Measurements from ENCODE around the gene UXS1.

UXS1 gene

DNA sequence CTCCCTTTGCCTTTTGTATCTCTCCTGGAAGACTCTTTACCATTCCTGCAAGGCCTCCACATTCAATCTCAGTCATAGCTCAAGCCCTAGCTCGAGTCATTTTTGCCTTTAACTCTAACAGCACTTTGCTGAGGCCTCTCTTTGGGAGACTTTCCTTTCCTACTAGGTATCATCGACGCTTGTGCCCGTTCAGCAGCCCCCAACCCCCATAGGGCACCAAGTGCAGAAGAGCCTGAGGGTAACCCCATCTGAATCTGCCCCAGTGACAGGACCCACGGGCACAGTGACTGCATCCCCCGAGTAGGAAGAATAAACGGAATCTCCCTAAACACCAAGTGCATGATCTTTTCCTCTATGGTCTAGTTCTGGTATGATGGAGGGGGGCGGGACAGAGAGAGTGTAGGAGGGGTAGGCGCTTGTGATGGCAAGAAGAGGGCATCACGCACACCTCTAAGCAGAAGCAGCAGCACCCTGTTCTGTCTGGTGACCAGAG lies 66.3 kb downstream of the UXS1 start:
- no peak overlapping the region for H4K12ac ChIP-seq (ENCODE audit: low read depth, low read length)
- H3K27ac ChIP-seq (ENCODE audit: low read depth, low read length) = no peak overlapping the region
- H3K23ac ChIP-seq (ENCODE audit: low read length) = no peak overlapping the region
- no peak overlapping the region for H3K4ac ChIP-seq (ENCODE audit: low read depth, low read length)
- no peak for DNase-seq
- H2BK5ac ChIP-seq (ENCODE audit: low read depth, low read length, poor library complexity) = no peak overlapping the region
- H3K18ac ChIP-seq (ENCODE audit: low read length) = no peak overlapping the region
- H3K4me3 ChIP-seq (ENCODE audit: low read depth, low read length) = no peak overlapping the region
- H2AK5ac ChIP-seq (ENCODE audit: low read length) = no peak overlapping the region
- peaks cover 2% of the 10 kb centered on the region for H3K79me2 ChIP-seq (ENCODE audit: control insufficient read depth, insufficient read depth, low read length, poor library complexity)
- peaks cover 6 to 14% of the 10 kb centered on the region in 2 experiments for H3K36me3 ChIP-seq (ENCODE audit: control insufficient read depth in 1 of 2, insufficient read depth in 2 of 2, low read length in 2 of 2)
- no peak overlapping the region for H3K9ac ChIP-seq (ENCODE audit: low read length)
- no peak overlapping the region for H2BK12ac ChIP-seq (ENCODE audit: low read length)
- peaks cover 5% of the 10 kb centered on the region for H3K79me1 ChIP-seq (ENCODE audit: low read length)
- no peak overlapping the region for H3K4me2 ChIP-seq (ENCODE audit: low read length)
- H4K8ac ChIP-seq (ENCODE audit: low read depth, low read length) = no peak overlapping the region
- H3K14ac ChIP-seq (ENCODE audit: low read length) = no peak overlapping the region
- WGBS (ENCODE audit: extremely low coverage, insufficient coverage, insufficient read length) = no CpG with 5 or more reads among the region's 10 CpGs
- H2AFZ ChIP-seq (ENCODE audit: insufficient read depth, low read length, poor library complexity) = no peak overlapping the region
- H4K91ac ChIP-seq (ENCODE audit: low read depth, low read length) = no peak overlapping the region
- no peak overlapping the region for H2BK120ac ChIP-seq (ENCODE audit: insufficient read depth, low read length, poor library complexity)
- peaks cover 11 to 17% of the 10 kb centered on the region in 2 experiments for H3K4me1 ChIP-seq (ENCODE audit: control insufficient read depth in 1 of 2, insufficient read depth in 2 of 2, low read length in 2 of 2)
- peaks cover 3% of the 10 kb centered on the region for H3K9me3 ChIP-seq (ENCODE audit: insufficient read depth, low read depth, low read length)
- H3K27me3 ChIP-seq (ENCODE audit: insufficient read depth, low read length) = no peaks in the 10 kb centered on the region

DNA sequence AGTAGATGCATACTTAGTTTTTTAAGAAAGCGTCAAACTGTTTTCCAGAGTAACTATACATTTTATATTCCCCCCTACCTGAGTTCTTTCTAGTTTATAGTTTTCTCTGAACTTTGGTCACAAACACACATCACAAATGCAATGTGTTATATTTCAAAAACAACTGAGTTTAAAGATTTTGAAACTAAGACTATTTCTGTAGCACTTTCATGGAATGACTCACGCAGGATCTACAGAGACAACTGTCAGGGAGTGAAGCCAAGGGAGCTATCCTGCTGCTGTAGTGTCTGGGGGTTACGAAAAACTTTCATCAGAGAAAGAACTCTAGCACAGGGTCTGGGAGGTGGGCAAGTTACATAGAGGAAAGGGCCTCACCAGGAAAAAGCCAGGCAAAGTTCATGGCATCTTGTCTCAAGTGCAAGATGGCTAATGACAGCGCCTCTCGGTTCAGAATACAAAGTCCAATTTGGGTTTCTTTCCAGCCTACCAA lies 66.8 kb downstream of the UXS1 start:
- Histone ChIP-seq H3K4me1 (ENCODE audit: control insufficient read depth in 1 of 2, insufficient read depth in 2 of 2, low read length in 2 of 2) (peaks cover 11 to 17% of the 10 kb centered on the region in 2 experiments), H4K91ac (ENCODE audit: low read depth, low read length) (no peak overlapping the region), H2AK5ac (ENCODE audit: low read length) (no peak overlapping the region), H2BK12ac (ENCODE audit: low read length) (no peak overlapping the region), H3K27me3 (ENCODE audit: insufficient read depth, low read length) (no peaks in the 10 kb centered on the region), H3K18ac (ENCODE audit: low read length) (no peak overlapping the region), H3K79me1 (ENCODE audit: low read length) (peaks cover 5% of the 10 kb centered on the region), H2AFZ (ENCODE audit: insufficient read depth, low read length, poor library complexity) (no peak overlapping the region), H3K14ac (ENCODE audit: low read length) (no peak overlapping the region), H3K9ac (ENCODE audit: low read length) (no peak overlapping the region), H3K4me2 (ENCODE audit: low read length) (no peak overlapping the region), H2BK120ac (ENCODE audit: insufficient read depth, low read length, poor library complexity) (no peak overlapping the region), H3K9me3 (ENCODE audit: insufficient read depth, low read depth, low read length) (peaks cover 3% of the 10 kb centered on the region), H3K27ac (ENCODE audit: low read depth, low read length) (no peak overlapping the region), H3K79me2 (ENCODE audit: control insufficient read depth, insufficient read depth, low read length, poor library complexity) (peaks cover 2% of the 10 kb centered on the region), H4K8ac (ENCODE audit: low read depth, low read length) (no peak overlapping the region), H3K4ac (ENCODE audit: low read depth, low read length) (no peak overlapping the region), H4K12ac (ENCODE audit: low read depth, low read length) (no peak overlapping the region), H2BK5ac (ENCODE audit: low read depth, low read length, poor library complexity) (no peak overlapping the region), H3K23ac (ENCODE audit: low read length) (no peak overlapping the region), H3K4me3 (ENCODE audit: low read depth, low read length) (no peak overlapping the region), H3K36me3 (ENCODE audit: control insufficient read depth in 1 of 2, insufficient read depth in 2 of 2, low read length in 2 of 2) (peaks cover 6 to 16% of the 10 kb centered on the region in 2 experiments)
- WGBS (ENCODE audit: extremely low coverage, insufficient coverage, insufficient read length) = no CpG with 5 or more reads among the region's 5 CpGs
- no peak for DNase-seq

DNA sequence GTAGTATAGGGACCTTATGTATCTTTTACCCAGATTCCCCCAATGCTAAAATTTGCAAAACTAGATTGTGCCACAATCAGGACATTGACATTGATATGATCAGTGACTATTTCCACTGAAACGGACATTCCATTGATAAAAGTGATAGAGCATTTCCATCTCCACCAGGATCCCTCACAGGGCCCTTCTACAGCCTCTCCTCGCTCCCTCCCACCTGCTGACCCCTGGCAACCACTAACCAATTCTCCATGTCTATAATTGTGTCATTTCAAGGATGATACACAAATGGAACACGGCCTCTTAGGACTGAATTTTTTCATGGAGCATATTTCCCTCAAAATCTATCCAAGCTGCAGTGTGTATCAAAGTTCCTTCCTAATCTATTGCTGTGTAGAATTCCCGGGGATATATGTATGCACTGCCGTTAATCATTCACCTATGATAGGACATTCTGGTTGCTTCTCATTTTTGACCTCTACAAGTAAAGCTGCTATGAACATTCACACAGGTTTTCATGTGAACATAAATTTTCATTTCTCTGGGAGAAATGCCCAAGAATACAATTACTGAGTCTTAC lies 67.3 kb downstream of the UXS1 start:
- no peak overlapping the region for H3K18ac ChIP-seq (ENCODE audit: low read length)
- no peak overlapping the region for H2AK5ac ChIP-seq (ENCODE audit: low read length)
- no peak overlapping the region for H4K8ac ChIP-seq (ENCODE audit: low read depth, low read length)
- peaks cover 11 to 17% of the 10 kb centered on the region in 2 experiments for H3K4me1 ChIP-seq (ENCODE audit: control insufficient read depth in 1 of 2, insufficient read depth in 2 of 2, low read length in 2 of 2)
- no peak overlapping the region for H3K4me2 ChIP-seq (ENCODE audit: low read length)
- H3K27ac ChIP-seq (ENCODE audit: low read depth, low read length) = no peak overlapping the region
- H3K23ac ChIP-seq (ENCODE audit: low read length) = no peak overlapping the region
- H3K79me1 ChIP-seq (ENCODE audit: low read length) = peaks cover 5% of the 10 kb centered on the region
- H3K4me3 ChIP-seq (ENCODE audit: low read depth, low read length) = no peak overlapping the region
- H3K14ac ChIP-seq (ENCODE audit: low read length) = no peak overlapping the region
- peaks cover 3% of the 10 kb centered on the region for H3K9me3 ChIP-seq (ENCODE audit: insufficient read depth, low read depth, low read length)
- no peak for DNase-seq
- peaks cover 2% of the 10 kb centered on the region for H3K79me2 ChIP-seq (ENCODE audit: control insufficient read depth, insufficient read depth, low read length, poor library complexity)
- no peak overlapping the region for H2AFZ ChIP-seq (ENCODE audit: insufficient read depth, low read length, poor library complexity)
- no peaks in the 10 kb centered on the region for H3K27me3 ChIP-seq (ENCODE audit: insufficient read depth, low read length)
- H2BK12ac ChIP-seq (ENCODE audit: low read length) = no peak overlapping the region
- no peak overlapping the region for H2BK5ac ChIP-seq (ENCODE audit: low read depth, low read length, poor library complexity)
- no peak overlapping the region for H3K9ac ChIP-seq (ENCODE audit: low read length)
- no peak overlapping the region for H4K91ac ChIP-seq (ENCODE audit: low read depth, low read length)
- no peak overlapping the region for H3K4ac ChIP-seq (ENCODE audit: low read depth, low read length)
- no peak overlapping the region for H4K12ac ChIP-seq (ENCODE audit: low read depth, low read length)
- no peak overlapping the region for H2BK120ac ChIP-seq (ENCODE audit: insufficient read depth, low read length, poor library complexity)
- peaks cover 10 to 21% of the 10 kb centered on the region in 2 experiments for H3K36me3 ChIP-seq (ENCODE audit: control insufficient read depth in 1 of 2, insufficient read depth in 2 of 2, low read length in 2 of 2)
- no CpG with 5 or more reads among the region's 5 CpGs for WGBS (ENCODE audit: extremely low coverage, insufficient coverage, insufficient read length)

DNA sequence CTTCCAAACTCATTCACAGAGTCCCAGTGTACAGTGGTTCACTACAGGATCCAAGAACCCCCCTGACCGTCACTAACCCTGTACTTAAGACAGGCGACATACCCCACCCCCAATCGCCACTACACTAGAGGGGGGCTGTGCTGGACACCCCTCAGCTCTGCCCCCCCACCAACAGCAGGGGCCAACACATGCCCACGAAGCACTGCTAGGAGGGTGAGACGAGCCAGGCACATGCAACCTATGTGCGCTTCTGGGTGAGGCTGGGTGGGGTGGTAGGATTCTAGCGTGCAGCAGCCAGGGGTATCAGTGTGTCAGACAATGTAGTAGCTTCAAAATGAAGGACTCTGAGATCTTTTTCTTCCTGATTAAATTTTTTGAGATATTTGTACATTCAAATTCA lies 67.8 kb downstream of the UXS1 start:
- no CpG with 5 or more reads among the region's 7 CpGs for WGBS (ENCODE audit: extremely low coverage, insufficient coverage, insufficient read length)
- H3K23ac ChIP-seq (ENCODE audit: low read length) = no peak overlapping the region
- no peak for DNase-seq

More for the DNA sequence above, 67.8 kb downstream of the UXS1 start:
- no peak overlapping the region for H2AFZ ChIP-seq (ENCODE audit: insufficient read depth, low read length, poor library complexity)
- no peak overlapping the region for H4K91ac ChIP-seq (ENCODE audit: low read depth, low read length)
- H3K4ac ChIP-seq (ENCODE audit: low read depth, low read length) = no peak overlapping the region
- no peak overlapping the region for H3K4me2 ChIP-seq (ENCODE audit: low read length)
- H2BK5ac ChIP-seq (ENCODE audit: low read depth, low read length, poor library complexity) = no peak overlapping the region
- H2AK5ac ChIP-seq (ENCODE audit: low read length) = no peak overlapping the region
- H2BK12ac ChIP-seq (ENCODE audit: low read length) = no peak overlapping the region
- peaks cover 11 to 17% of the 10 kb centered on the region in 2 experiments for H3K4me1 ChIP-seq (ENCODE audit: control insufficient read depth in 1 of 2, insufficient read depth in 2 of 2, low read length in 2 of 2)
- H4K12ac ChIP-seq (ENCODE audit: low read depth, low read length) = no peak overlapping the region
- no peaks in the 10 kb centered on the region for H3K27me3 ChIP-seq (ENCODE audit: insufficient read depth, low read length)
- H3K79me2 ChIP-seq (ENCODE audit: control insufficient read depth, insufficient read depth, low read length, poor library complexity) = peaks cover 2% of the 10 kb centered on the region
- no peak overlapping the region for H3K18ac ChIP-seq (ENCODE audit: low read length)
- H2BK120ac ChIP-seq (ENCODE audit: insufficient read depth, low read length, poor library complexity) = no peak overlapping the region
- H3K9ac ChIP-seq (ENCODE audit: low read length) = no peak overlapping the region
- no peak overlapping the region for H3K27ac ChIP-seq (ENCODE audit: low read depth, low read length)
- H3K9me3 ChIP-seq (ENCODE audit: insufficient read depth, low read depth, low read length) = peaks cover 3% of the 10 kb centered on the region
- H3K79me1 ChIP-seq (ENCODE audit: low read length) = peaks cover 5% of the 10 kb centered on the region
- no peak overlapping the region for H3K14ac ChIP-seq (ENCODE audit: low read length)
- H4K8ac ChIP-seq (ENCODE audit: low read depth, low read length) = no peak overlapping the region
- H3K4me3 ChIP-seq (ENCODE audit: low read depth, low read length) = no peak overlapping the region
- H3K36me3 ChIP-seq (ENCODE audit: control insufficient read depth in 1 of 2, insufficient read depth in 2 of 2, low read length in 2 of 2) = peaks cover 12 to 23% of the 10 kb centered on the region in 2 experiments
